ENCODE measurements around the gene SH2B3.
"Not testable (repeated sequence)": the region's sequence is repeated elsewhere in the genome, so short reads cannot be mapped to it uniquely, and the experiment has no call there.

Gene SH2B3

GRCh38 chr12:111471236-111471635, 65.5 kb downstream of the SH2B3 start:
- DNase-seq (ENCODE audit: insufficient read length, low spot score) (no peak), FAIRE-seq (no peak)
- TF ChIP-seq SPI1 (IDR thresholded peaks at IDR 0.05; ENCODE audit: low read depth, low read length) (no peak), POU2F2 (IDR thresholded peaks at IDR 0.05; ENCODE audit: low read depth, low read length) (no peak), POLR2AphosphoS5 (IDR thresholded peaks at IDR 0.05; ENCODE audit: low read depth, low read length) (no peak), PAX5 (IDR thresholded peaks at IDR 0.05; ENCODE audit: insufficient read depth, low read length, severe bottlenecking) (no peak), POLR2A (IDR thresholded peaks at IDR 0.05; ENCODE audit: low read depth, low read length) (no peak), TAF1 (IDR thresholded peaks at IDR 0.05; ENCODE audit: low read depth, low read length) (no peak)

GRCh38 chr12:111482462-111482861, 76.7 kb downstream of the SH2B3 start:
- DNase-seq (ENCODE audit: insufficient read length, low spot score) = no peak
- TF ChIP-seq POLR2A (IDR thresholded peaks at IDR 0.05; ENCODE audit: low read depth, low read length) (no peak), TAF1 (IDR thresholded peaks at IDR 0.05; ENCODE audit: low read depth, low read length) (no peak), SPI1 (IDR thresholded peaks at IDR 0.05; ENCODE audit: low read depth, low read length) (no peak), POU2F2 (IDR thresholded peaks at IDR 0.05; ENCODE audit: low read depth, low read length) (no peak)
- FAIRE-seq = no peak

- no peak for TF ChIP-seq SPI1 (IDR thresholded peaks at IDR 0.05; ENCODE audit: low read depth, low read length)
- TF ChIP-seq POLR2A (IDR thresholded peaks at IDR 0.05; ENCODE audit: low read depth, low read length) = no peak
- no peak for FAIRE-seq
- DNase-seq (ENCODE audit: insufficient read length, low spot score) = no peak
These were observed 82.5 kb downstream of the SH2B3 start for GRCh38 chr12:111488271-111488670.

- no peak for TF ChIP-seq PAX5 (IDR thresholded peaks at IDR 0.05; ENCODE audit: insufficient read depth, low read length, severe bottlenecking)
- FAIRE-seq = no peak
- DNase-seq (ENCODE audit: insufficient read length, low spot score) = no peak
These were observed 83.1 kb downstream of the SH2B3 start for GRCh38 chr12:111488798-111489197.

GRCh38 chr12:111492979-111493378, 87.3 kb downstream of the SH2B3 start:
- not testable (repeated sequence) for FAIRE-seq; DNase-seq (ENCODE audit: insufficient read length, low spot score)

GRCh38 chr12:111494676-111495075, 89.0 kb downstream of the SH2B3 start:
- FAIRE-seq (no peak), DNase-seq (ENCODE audit: insufficient read length, low spot score) (no peak)
- TF ChIP-seq POLR2AphosphoS5 (IDR thresholded peaks at IDR 0.05; ENCODE audit: low read depth, low read length) (no peak), TAF1 (IDR thresholded peaks at IDR 0.05; ENCODE audit: low read depth, low read length) (no peak)

Measured in GM12891 (cell line).